Measurements from ENCODE around the gene DUSP15.

- no peak for TF ChIP-seq RCOR1 (IDR thresholded peaks at IDR 0.05; ENCODE audit: low read depth, low read length)
- TF ChIP-seq NR3C1 (IDR thresholded peaks at IDR 0.05) = no peak
- TF ChIP-seq, protein P1, sequence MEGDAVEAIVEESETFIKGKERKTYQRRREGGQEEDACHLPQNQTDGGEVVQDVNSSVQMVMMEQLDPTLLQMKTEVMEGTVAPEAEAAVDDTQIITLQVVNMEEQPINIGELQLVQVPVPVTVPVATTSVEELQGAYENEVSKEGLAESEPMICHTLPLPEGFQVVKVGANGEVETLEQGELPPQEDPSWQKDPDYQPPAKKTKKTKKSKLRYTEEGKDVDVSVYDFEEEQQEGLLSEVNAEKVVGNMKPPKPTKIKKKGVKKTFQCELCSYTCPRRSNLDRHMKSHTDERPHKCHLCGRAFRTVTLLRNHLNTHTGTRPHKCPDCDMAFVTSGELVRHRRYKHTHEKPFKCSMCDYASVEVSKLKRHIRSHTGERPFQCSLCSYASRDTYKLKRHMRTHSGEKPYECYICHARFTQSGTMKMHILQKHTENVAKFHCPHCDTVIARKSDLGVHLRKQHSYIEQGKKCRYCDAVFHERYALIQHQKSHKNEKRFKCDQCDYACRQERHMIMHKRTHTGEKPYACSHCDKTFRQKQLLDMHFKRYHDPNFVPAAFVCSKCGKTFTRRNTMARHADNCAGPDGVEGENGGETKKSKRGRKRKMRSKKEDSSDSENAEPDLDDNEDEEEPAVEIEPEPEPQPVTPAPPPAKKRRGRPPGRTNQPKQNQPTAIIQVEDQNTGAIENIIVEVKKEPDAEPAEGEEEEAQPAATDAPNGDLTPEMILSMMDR (IDR thresholded peaks at IDR 0.05) = no peak
- TF ChIP-seq HOXB13 (CRISPR knock-in tag; IDR thresholded peaks at IDR 0.05; ENCODE audit: low read depth) = no peak
- no peak for TF ChIP-seq GATA3 (IDR thresholded peaks at IDR 0.05; ENCODE audit: borderline replicate concordance)
Observed at GRCh38 chr20:31857861-31858759, 12.2 kb downstream of the DUSP15 start.
